B cell (primary cell): Measurements from ENCODE around the gene AIF1. TPM values are rescaled to one million over a fixed set of nuclear protein-coding genes. Genes with fewer than 3 reads are reported as not detected.

Experiments used
- ATAC-seq: fragments of 200-7000 bp; cut with Tn5 transposase; one replicate; pipeline ENCODE4 v1.10.0; 2021; ENCODE audit warnings: low read depth, mild to moderate bottlenecking, moderate number of reproducible peaks, moderate library complexity
- CTCF ChIA-PET: fragments of 350-600 bp; sonication (Branson Sonifier 250); formaldehyde crosslinking; loops from one replicate; lab custom pipeline; 2021; ENCODE audit warnings: antibody characterized with exemption, inconsistent platforms; lab: Charles Lee
- POLR2A ChIA-PET: fragments of 350-600 bp; sonication (Branson Sonifier 250); formaldehyde crosslinking; loops from one replicate; lab custom pipeline; 2021; ENCODE audit warnings: antibody characterized with exemption; lab: Charles Lee
- DNase-seq: peaks from one replicate; pipeline ENCODE4 v3.0.0; 2013
- H2AFZ ChIP-seq: 2 replicates; pipeline ENCODE4 v1.6.1; 2012; ENCODE audit warnings: mild to moderate bottlenecking, low read depth, low read length; ENCODE audit not compliant: insufficient read depth, poor library complexity, severe bottlenecking
- H3K27ac ChIP-seq, 2 donors: 1 replicate in 1 of 2; 2 replicates in 1 of 2; pipeline ENCODE4 v1.5.1; 2012 to 2013; ENCODE audit warnings: low read length in 2 of 2, mild to moderate bottlenecking in 2 of 2, moderate library complexity in 1 of 2
- H3K27me3 ChIP-seq, 4 experiments: fragments of 200-600 bp in 1 of 4; sonication (generic) in 1 of 4; replicated peaks in 1 of 4; 1 replicate in 2 of 4; 2 replicates in 2 of 4; pipeline versions ENCODE4 v1.6.1 to v1.7.0; 2013 to 2016; ENCODE audit warnings: low read length in 3 of 4, mild to moderate bottlenecking in 2 of 4, mixed read lengths in 1 of 4, moderate library complexity in 1 of 4; ENCODE audit not compliant: insufficient read depth in 4 of 4, control insufficient read depth in 3 of 4; ENCODE audit errors: control extremely low read depth in 1 of 4
- H3K36me3 ChIP-seq, 2 experiments: replicated peaks in 1 of 2; 1 replicate in 1 of 2; 2 replicates in 1 of 2; pipeline versions ENCODE4 v1.6.1 to v1.7.1; 2013; ENCODE audit warnings: low read length in 1 of 2; ENCODE audit not compliant: insufficient read depth in 2 of 2, control insufficient read depth in 1 of 2; ENCODE audit errors: control extremely low read depth in 1 of 2, extremely low read depth in 1 of 2
- H3K4me1 ChIP-seq, 2 donors: fragments of 200-600 bp in 1 of 2; sonication (generic) in 1 of 2; 1 replicate in 1 of 2; 2 replicates in 1 of 2; pipeline versions ENCODE4 v1.5.1 to v1.6.1; 2013 to 2017; ENCODE audit warnings: low read length in 2 of 2; ENCODE audit not compliant: control insufficient read depth in 2 of 2, insufficient read depth in 2 of 2
- H3K4me2 ChIP-seq: replicated peaks from 2 replicates; pipeline ENCODE3; 2012; ENCODE audit warnings: mild to moderate bottlenecking, low read depth, low read length; ENCODE audit not compliant: poor library complexity, severe bottlenecking
- H3K4me3 ChIP-seq, 5 experiments: fragments of 200-600 bp in 1 of 5; sonication (generic) in 1 of 5; 1 replicate in 3 of 5; 2 replicates in 2 of 5; pipeline versions ENCODE4 v1.5.1 to v1.7.0; 2011 to 2016; ENCODE audit warnings: low read length in 4 of 5, mild to moderate bottlenecking in 4 of 5, low read depth in 2 of 5, control low read depth in 1 of 5, moderate library complexity in 1 of 5; ENCODE audit not compliant: insufficient read depth in 1 of 5; ENCODE audit errors: control extremely low read depth in 1 of 5, extremely low read depth in 1 of 5
- H3K79me2 ChIP-seq: fragments of 200-600 bp; sonication (generic); one replicate; pipeline ENCODE4 v1.6.0; 2016; ENCODE audit warnings: low read length; ENCODE audit not compliant: control insufficient read depth, insufficient read depth
- H3K9ac ChIP-seq: fragments of 200-600 bp; sonication (generic); 2 replicates; pipeline ENCODE4 v1.6.1; 2017; ENCODE audit warnings: mild to moderate bottlenecking, low read length, moderate library complexity
- H3K9me3 ChIP-seq, 3 donors: one replicate each; pipeline versions ENCODE4 v1.6.1 to v1.7.1; 2013; ENCODE audit warnings: low read length in 2 of 3; ENCODE audit not compliant: control insufficient read depth in 2 of 3, insufficient read depth in 1 of 3; ENCODE audit errors: control extremely low read depth in 1 of 3
- H4K20me1 ChIP-seq: 2 replicates; pipeline ENCODE4 v1.6.0; 2012; ENCODE audit warnings: mild to moderate bottlenecking, low read length; ENCODE audit not compliant: insufficient read depth, control insufficient read depth, poor library complexity, severe bottlenecking
- H3K27ac Mint-ChIP-seq: one replicate; pipeline ENCODE4 v1.8.0; 2021; ENCODE audit warnings: mixed read lengths
- H3K27me3 Mint-ChIP-seq: one replicate; pipeline ENCODE4 v1.8.0; 2021; ENCODE audit warnings: mixed read lengths
- H3K4me1 Mint-ChIP-seq: one replicate; pipeline ENCODE4 v1.8.0; 2021; ENCODE audit warnings: mixed read lengths
- H3K4me3 Mint-ChIP-seq: one replicate; pipeline ENCODE4 v1.8.0; 2021; ENCODE audit warnings: mixed read lengths
- H3K9me3 Mint-ChIP-seq: one replicate; pipeline ENCODE4 v1.8.0; 2022; ENCODE audit warnings: mixed read lengths; ENCODE audit not compliant: insufficient read depth
- CTCF ChIP-seq: fragments of 200-600 bp; IDR thresholded peaks from one replicate; pipeline ENCODE4 v1.8.0; 2022; ENCODE audit warnings: antibody characterized with exemption, mild to moderate bottlenecking
- EZH2 ChIP-seq: IDR thresholded peaks from 2 replicates; pipeline ENCODE4 v1.6.1; 2012; ENCODE audit warnings: borderline replicate concordance, low read depth, mild to moderate bottlenecking, moderate library complexity, low read length; ENCODE audit not compliant: insufficient read depth, poor library complexity, severe bottlenecking
- WGBS: methylation state at CpG from one replicate; pipeline ENCODE4 v1.1.5; 2013; ENCODE audit warnings: missing lambda C conversion rate; ENCODE audit not compliant: insufficient coverage; 5-methylcytosine and 5-hydroxymethylcytosine counted together
- intact Hi-C: fragments of 100-400 bp; cut with micrococcal nuclease; formaldehyde crosslinking; loops from one replicate; pipeline ENCODE4 v1.10.0; 2022
- polyA minus RNA-seq: library from RNA; depleted of rRNA, polyadenylated mRNA; stranded (reverse); fragments of >200 nt; gene quantifications from 2 replicates; pipeline ENCODE4 v1.2.3, GENCODE V29; 2012
- polyA plus RNA-seq: library from polyadenylated mRNA; depleted of rRNA; stranded (reverse); fragments of >200 nt; gene quantifications from 2 replicates; pipeline ENCODE4 v1.2.3, GENCODE V29; 2012
- total RNA-seq, 2 donors: library from RNA; stranded (reverse); fragments of 120-200 nt in 1 of 2; gene quantifications; 1 replicate in 1 of 2; 2 replicates in 1 of 2; pipeline versions ENCODE4 v1.2.3 to v1.2.4, GENCODE V29; 2013 to 2022

AIF1 gene
- total RNA-seq (1.3 and 1.5 TPM in 2 replicates), polyA plus RNA-seq (4.7 and 7.5 TPM in 2 replicates), polyA minus RNA-seq (1.9 and 3.0 TPM in 2 replicates)
- total RNA-seq (2013): 17.9 TPM

GRCh38 chr6:31614684-31615578 lies at the start of gene AIF1:
AIF1 (plus strand) TSS chr6:31615234; CDS start chr6:31615330, 96 bp downstream.
- TF ChIP-seq CTCF (no peak), EZH2 (no peak)
- H3K27me3 Mint-ChIP-seq: no peaks in the 10 kb centered on the region
- Histone ChIP-seq H3K27ac (peak within 1 kb of the TSS; percentile 26 to 68), H4K20me1 (no peaks in the 10 kb centered on the region), H3K4me2 (peak within 1 kb of the TSS; percentile 61), H3K79me2 (no peaks in the 10 kb centered on the region), H3K9ac (no peak within 1 kb of the TSS), H2AFZ (peak within 1 kb of the TSS; percentile 70), H3K4me1 (peaks cover 27 to 34% of the 10 kb centered on the region in 2 donors), H3K9me3 (peaks cover 0 to 6% (median 0%) of the 10 kb centered on the region in 3 donors), H3K27me3 (no peaks in the 10 kb centered on the region), H3K4me3 (peak within 1 kb of the TSS in 2 of 5 experiments; percentile 8 to 19), H3K36me3 (no peaks in the 10 kb centered on the region)
- intact Hi-C loops: no loop called here
- DNase-seq (peak; percentile 43), ATAC-seq (peak; percentile 47)
- no peaks in the 10 kb centered on the region for H3K9me3 Mint-ChIP-seq
- H3K4me1 Mint-ChIP-seq: peaks cover 37% of the 10 kb centered on the region
- CTCF ChIA-PET: interaction anchor here (0.6 to 5.6 kb wide), 7 partner anchors 17 to 131 kb away, joined by 3 to 44 read pairs (median 3); no protein-coding TSS in a partner anchor
- WGBS: 24% methylated on average over 3 of the region's 6 CpGs
- H3K4me3 Mint-ChIP-seq: peak within 1 kb of the TSS; percentile 70
- peak within 1 kb of the TSS; percentile 89 for H3K27ac Mint-ChIP-seq
- POLR2A ChIA-PET: interaction anchor here (0.5 to 0.6 kb wide), 2 partner anchors 23 to 49 kb away, joined by 6 to 7 read pairs; no protein-coding TSS in a partner anchor
